Right cardiac atrium (tissue), 5 donors: ENCODE measurements around the gene GATD1. TPM values are rescaled to one million over a fixed set of nuclear protein-coding genes. Genes with fewer than 3 reads are reported as not detected.

Experiments
- ATAC-seq, 2 donors: fragments of 200-7000 bp; cut with Tn5 transposase; one replicate each; pipeline versions ENCODE4 v1.8.0 to v1.9.1; 2020; ENCODE audit warnings: moderate library complexity in 2 of 2, mild to moderate bottlenecking in 1 of 2
- DNase-seq, 3 donors: peaks; one replicate each; pipeline ENCODE4 v3.0.0-alpha.2; 2020
- H3K27ac ChIP-seq: one replicate; pipeline ENCODE4 v1.5.1; 2013; ENCODE audit warnings: mild to moderate bottlenecking, low read length, control low read depth, moderate library complexity
- H3K27me3 ChIP-seq: one replicate; pipeline ENCODE4 v1.6.1; 2013; ENCODE audit not compliant: control insufficient read depth, insufficient read depth
- H3K4me1 ChIP-seq: one replicate; pipeline ENCODE4 v1.6.1; 2013; ENCODE audit warnings: low read length; ENCODE audit not compliant: control insufficient read depth, insufficient read depth
- H3K4me3 ChIP-seq: one replicate; pipeline ENCODE4 v1.5.1; 2013; ENCODE audit warnings: low read length, control low read depth
- H3K9me3 ChIP-seq: one replicate; pipeline ENCODE4 v1.6.1; 2013; ENCODE audit warnings: low read length; ENCODE audit not compliant: control insufficient read depth
- WGBS: extraction: QIAGEN DNeasy Blood & Tissue Kit; methylation state at CpG from one replicate; pipeline ENCODE4 v1.1.7; 2013; 5-methylcytosine and 5-hydroxymethylcytosine counted together
- intact Hi-C, 4 donors: fragments of 100-400 bp; cut with DNase I; formaldehyde crosslinking; loops; one replicate each; pipeline versions ENCODE4 v1.11.0 to v1.14.0; 2022 to 2023
- polyA plus RNA-seq: library from polyadenylated mRNA; stranded (reverse); fragments of 200-250 nt; gene quantifications from one replicate; pipeline ENCODE4 v1.2.3, GENCODE V29; 2013
- total RNA-seq, 4 donors: library from RNA; stranded (reverse); fragmentation: NEBNext Ultra II Directional; extraction: Animal tissue kit (Norgen Biotek cat#: 25700); gene quantifications; one replicate each; pipeline ENCODE4 v1.2.1, GENCODE V29; 2021
- donor health status: healthy with polysubstance abuse.
- donor health status: DM: no; HTN: yes; CAD: no.
- donor health status: DM: no; HTN: no; CAD: no.
- donor health status: DM: no; HTN: yes; CAD: no; lungs with severe emphysema.
- donor health status: DM: yes; HTN: yes; CAD: no.

GATD1 gene
- total and polyA plus RNA-seq, 5 donors = 26.7 to 34.5 (median 30.4) TPM

- no peak overlapping the region for H3K27ac ChIP-seq
- H3K4me3 ChIP-seq = no peak overlapping the region
- no peak for DNase-seq
- intact Hi-C loops = no loop called here
- peaks cover 6% of the 10 kb centered on the region for H3K4me1 ChIP-seq
- H3K9me3 ChIP-seq = no peaks in the 10 kb centered on the region
- H3K27me3 ChIP-seq = no peaks in the 10 kb centered on the region
- WGBS = 89% methylated on average over 31 of the region's 31 CpGs
- no peak for ATAC-seq
Measured at GRCh38 chr11:794013-794765, 16.9 kb upstream of the GATD1 start.

- Histone ChIP-seq H3K9me3 (no peaks in the 10 kb centered on the region), H3K4me3 (no peak overlapping the region), H3K27me3 (no peaks in the 10 kb centered on the region), H3K27ac (no peak overlapping the region), H3K4me1 (peaks cover 6% of the 10 kb centered on the region)
- WGBS = 85% methylated on average over 7 of the region's 7 CpGs
- ATAC-seq (no peak), DNase-seq (no peak)
- intact Hi-C loops = no loop called here
Measured at GRCh38 chr11:793556-793955, 16.3 kb upstream of the GATD1 start.

DNA sequence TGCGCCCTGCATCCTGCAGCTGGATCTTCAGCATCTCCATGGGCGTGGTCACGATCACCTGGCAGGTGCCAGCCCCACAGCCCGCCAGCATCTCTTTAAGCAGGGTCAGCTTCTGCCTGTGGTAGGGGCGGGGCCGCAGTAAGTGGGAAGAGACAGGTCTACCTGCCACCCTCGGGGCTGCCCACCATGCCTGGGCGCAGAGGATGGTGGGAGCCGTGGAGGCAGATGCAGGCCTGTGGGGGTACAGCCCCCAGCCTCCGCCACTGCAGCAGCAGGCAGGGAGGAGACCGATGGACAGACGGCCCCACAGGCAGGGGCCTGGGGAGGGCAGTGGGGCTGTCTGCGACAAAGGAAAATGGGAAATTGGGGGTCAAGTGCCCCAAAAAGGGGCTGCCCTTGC lies 15.6 kb upstream of the GATD1 start:
- H3K4me1 ChIP-seq = peaks cover 6% of the 10 kb centered on the region
- DNase-seq (no peak), ATAC-seq (no peak)
- no peaks in the 10 kb centered on the region for H3K27me3 ChIP-seq
- intact Hi-C loops = no loop called here
- H3K27ac ChIP-seq = no peak overlapping the region
- H3K9me3 ChIP-seq = no peaks in the 10 kb centered on the region
- no peak overlapping the region for H3K4me3 ChIP-seq
- WGBS = 95% methylated on average over 13 of the region's 13 CpGs

- Histone ChIP-seq H3K9me3 (no peaks in the 10 kb centered on the region), H3K4me1 (peaks cover 6% of the 10 kb centered on the region), H3K4me3 (no peak overlapping the region), H3K27me3 (no peaks in the 10 kb centered on the region), H3K27ac (no peak overlapping the region)
- no peak for ATAC-seq
- 89% methylated on average over 15 of the region's 15 CpGs for WGBS
- peak in 1 of 3 donors; percentile 63 for DNase-seq
- intact Hi-C loops = no loop called here
Measured at GRCh38 chr11:792535-792821, 15.2 kb upstream of the GATD1 start.

DNA sequence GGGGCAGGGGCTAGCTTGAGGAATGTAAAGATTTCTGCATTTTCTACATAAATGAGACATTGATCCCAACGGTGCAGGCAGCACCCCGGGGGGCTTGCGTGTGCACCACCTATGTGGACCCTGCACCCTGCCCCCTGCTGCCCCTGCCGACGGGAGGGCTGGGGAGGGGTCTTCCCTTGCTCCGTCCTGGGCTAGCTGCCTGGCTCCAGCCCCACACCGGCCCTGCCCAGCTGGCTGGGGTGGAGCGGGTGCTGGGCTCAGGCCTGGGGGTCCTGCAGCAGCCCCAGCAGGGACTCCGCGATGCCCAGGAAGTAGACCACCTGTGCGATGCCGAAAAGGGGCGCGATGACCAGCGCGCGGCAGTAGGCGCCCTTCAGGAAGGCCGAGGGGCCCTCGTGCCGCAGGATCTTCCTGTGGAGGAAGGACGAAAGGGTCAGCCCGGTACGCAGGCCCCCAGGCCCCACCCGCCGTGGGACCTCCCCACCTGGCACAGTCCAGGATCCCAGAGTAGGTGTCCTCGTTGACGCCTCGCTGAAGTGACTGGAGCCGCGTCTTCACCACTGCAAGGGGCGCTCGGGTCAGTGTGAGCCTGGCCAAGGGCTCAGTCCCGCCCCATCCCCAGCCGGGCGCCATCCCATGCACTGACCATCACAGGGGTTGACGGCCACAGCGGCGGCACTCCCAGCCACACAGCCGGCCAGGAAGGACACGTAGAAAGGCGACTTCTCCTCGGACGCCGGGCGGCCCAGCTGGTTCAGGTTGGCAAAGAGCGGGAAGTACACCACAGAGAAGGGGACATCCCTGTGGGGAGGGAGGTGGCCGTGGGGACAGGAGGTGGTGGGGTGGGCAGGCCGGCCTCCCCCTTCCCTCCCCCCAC lies 14.6 kb upstream of the GATD1 start:
- Histone ChIP-seq H3K27me3 (no peaks in the 10 kb centered on the region), H3K27ac (no peak overlapping the region), H3K9me3 (no peaks in the 10 kb centered on the region), H3K4me3 (no peak overlapping the region), H3K4me1 (peaks cover 5% of the 10 kb centered on the region)
- DNase-seq (peak in 2 of 3 donors; percentile 59 to 62), ATAC-seq (no peak)
- 93% methylated on average over 49 of the region's 49 CpGs for WGBS
- intact Hi-C loops = no loop called here

- ATAC-seq (no peak), DNase-seq (peak in 2 of 3 donors; percentile 15 to 55)
- 65% methylated on average over 18 of the region's 18 CpGs for WGBS
- Histone ChIP-seq H3K4me3 (no peak overlapping the region), H3K9me3 (no peaks in the 10 kb centered on the region), H3K4me1 (no peaks in the 10 kb centered on the region), H3K27me3 (no peaks in the 10 kb centered on the region), H3K27ac (no peak overlapping the region)
- intact Hi-C loops = no loop called here
Measured at GRCh38 chr11:790721-791564, 13.7 kb upstream of the GATD1 start.

GRCh38 chr11:789943-790342 lies 12.7 kb upstream of the GATD1 start, which contains the start of gene CEND1:
TSS of gene CEND1 (minus strand) at chr11:790090. CDS start at chr11:788576, 1,514 bp downstream.
- ATAC-seq (peak in 1 of 2 donors; percentile 4), DNase-seq (peak in 1 of 3 donors; percentile 71)
- Histone ChIP-seq H3K9me3 (no peaks in the 10 kb centered on the region), H3K4me3 (no peak within 1 kb of the TSS), H3K4me1 (no peaks in the 10 kb centered on the region), H3K27ac (no peak within 1 kb of the TSS), H3K27me3 (no peaks in the 10 kb centered on the region)
- intact Hi-C loops = no loop called here
- WGBS = 6% methylated on average over 44 of the region's 44 CpGs

DNA sequence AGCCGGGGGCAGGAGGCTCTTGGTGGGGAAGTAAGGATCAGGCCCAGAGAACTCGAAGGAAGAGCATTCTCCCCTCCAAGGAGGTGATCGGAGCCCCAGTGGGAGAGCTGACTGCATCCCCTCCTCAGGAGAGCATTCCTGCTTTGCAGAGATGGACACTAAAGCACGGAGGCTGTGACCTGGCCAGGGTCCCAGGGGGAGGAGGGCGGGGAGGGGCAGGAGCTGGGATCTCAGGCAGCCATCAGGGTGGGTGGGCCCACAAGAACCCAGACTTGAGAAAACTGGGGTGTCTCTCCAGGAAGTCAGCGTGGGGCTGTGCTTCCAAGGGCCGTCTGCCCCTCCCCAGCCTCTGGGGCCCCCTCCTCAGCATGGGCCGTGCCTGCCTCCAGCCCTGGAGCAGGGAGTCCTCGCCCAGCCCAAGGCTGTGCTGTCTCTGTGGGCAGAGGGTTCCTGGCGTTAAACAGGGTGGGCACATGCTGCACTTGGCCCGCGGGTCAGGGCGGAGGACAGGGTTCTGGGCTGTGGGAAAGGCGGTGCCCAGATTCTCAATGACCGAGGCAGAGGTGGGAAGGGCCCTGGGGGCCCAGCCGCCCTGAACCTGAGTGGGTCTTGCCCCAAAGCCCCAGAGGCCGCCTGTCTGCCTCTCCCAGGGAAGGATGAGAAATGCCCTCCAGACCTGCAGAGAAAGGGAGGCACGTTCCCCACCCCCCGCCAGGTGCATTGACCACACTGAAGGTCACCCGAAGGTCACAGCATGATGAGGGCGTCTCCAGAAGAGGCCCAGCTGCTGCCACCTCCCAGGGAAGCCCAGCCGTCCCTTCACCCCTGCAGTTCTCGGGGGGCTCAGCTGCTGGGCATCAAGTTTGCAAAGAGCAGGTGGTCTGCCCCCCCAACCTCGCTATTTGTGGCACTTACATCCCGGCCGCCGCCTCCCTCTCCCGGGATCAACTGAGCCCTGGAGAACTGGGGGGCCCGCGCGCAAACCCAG lies 12.0 kb upstream of the GATD1 start:
- Histone ChIP-seq H3K27me3 (no peaks in the 10 kb centered on the region), H3K4me3 (no peak overlapping the region), H3K27ac (no peak overlapping the region), H3K9me3 (no peaks in the 10 kb centered on the region), H3K4me1 (no peaks in the 10 kb centered on the region)
- DNase-seq (peak in 1 of 3 donors; percentile 58), ATAC-seq (no peak)
- WGBS = 38% methylated on average over 31 of the region's 31 CpGs
- intact Hi-C loops = no loop called here

DNA sequence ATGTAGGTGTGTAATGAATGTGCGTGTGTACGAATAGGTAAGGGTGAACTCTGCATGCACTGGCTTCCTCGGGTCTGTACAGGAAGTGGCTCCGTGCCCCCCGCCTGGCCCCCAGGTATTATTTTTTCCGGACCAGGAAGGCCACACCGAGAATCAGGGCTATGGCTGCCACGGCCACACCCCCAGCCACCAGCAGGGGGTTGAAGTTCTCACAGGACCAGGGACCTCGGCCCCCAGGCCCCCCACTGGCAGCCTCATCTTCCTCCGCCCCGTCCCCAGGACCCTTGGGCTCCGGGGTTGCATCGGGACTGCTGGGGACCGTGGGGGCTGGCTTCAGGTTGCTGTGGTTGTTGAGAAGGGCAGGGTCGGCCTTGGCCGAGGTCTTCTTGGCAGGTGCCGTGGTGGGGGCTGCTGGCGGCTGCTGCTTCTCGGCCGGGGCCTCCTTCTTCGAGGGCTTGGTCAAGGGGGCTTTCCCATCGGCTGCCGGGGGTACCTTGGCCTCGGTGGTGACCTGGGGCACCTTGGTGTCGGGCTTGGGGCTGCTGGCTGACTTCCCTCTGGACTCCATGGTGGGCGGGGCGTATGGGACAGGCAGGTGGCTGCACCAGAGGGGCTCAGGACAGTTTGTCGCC lies 10.8 kb upstream of the GATD1 start:
- intact Hi-C loops = no loop called here
- ATAC-seq = no peak
- no peaks in the 10 kb centered on the region for H3K27me3 ChIP-seq
- 66% methylated on average over 28 of the region's 28 CpGs for WGBS
- no peaks in the 10 kb centered on the region for H3K4me1 ChIP-seq
- no peak overlapping the region for H3K27ac ChIP-seq
- no peaks in the 10 kb centered on the region for H3K9me3 ChIP-seq
- no peak overlapping the region for H3K4me3 ChIP-seq
- peak in 1 of 3 donors; percentile 58 for DNase-seq
